Kidney (tissue), 14 donors: ENCODE measurements around the gene TMEM38B. TPM values are rescaled to one million over a fixed set of nuclear protein-coding genes. Genes with fewer than 3 reads are reported as not detected.

Source experiments
- DNase-seq, 5 donors: peaks; one replicate each; pipeline ENCODE4 v3.0.0-alpha.2; 2013 to 2020
- FAIRE-seq: peaks from 2 replicates; lab custom pipeline; 2012; peaks lifted over from hg19 to GRCh38; lab: Jason Lieb, UNC
- H3K27ac ChIP-seq, 2 donors: one replicate each; pipeline ENCODE4 v1.7.0; 2013; ENCODE audit warnings: low read depth in 2 of 2, low read length in 2 of 2, inconsistent platforms in 1 of 2
- H3K27me3 ChIP-seq: one replicate; pipeline ENCODE4 v1.7.1; 2013; ENCODE audit warnings: low read length, inconsistent platforms; ENCODE audit not compliant: control insufficient read depth, insufficient read depth
- H3K36me3 ChIP-seq, 3 donors: one replicate each; pipeline versions ENCODE4 v1.7.0 to v1.7.1; 2013; ENCODE audit warnings: low read length in 3 of 3, control low read depth in 1 of 3, inconsistent platforms in 1 of 3; ENCODE audit not compliant: insufficient read depth in 3 of 3, control insufficient read depth in 2 of 3
- H3K4me1 ChIP-seq, 3 donors: one replicate each; pipeline versions ENCODE4 v1.7.0 to v1.7.1; 2013; ENCODE audit warnings: low read length in 3 of 3, inconsistent platforms in 1 of 3, low read depth in 1 of 3; ENCODE audit not compliant: control insufficient read depth in 2 of 3, insufficient read depth in 2 of 3
- H3K4me3 ChIP-seq, 3 donors: one replicate each; pipeline versions ENCODE4 v1.7.0 to v1.8.1; 2013; ENCODE audit warnings: low read length in 3 of 3, control low read depth in 1 of 3, inconsistent platforms in 1 of 3
- H3K9ac ChIP-seq, 3 donors: one replicate each; pipeline versions ENCODE4 v1.7.0 to v1.7.1; 2013; ENCODE audit warnings: low read length in 3 of 3, control low read depth in 1 of 3, inconsistent platforms in 1 of 3
- H3K9me3 ChIP-seq, 3 donors: one replicate each; pipeline versions ENCODE4 v1.7.0 to v1.7.1; 2013; ENCODE audit warnings: low read length in 3 of 3, control low read depth in 1 of 3, inconsistent platforms in 1 of 3; ENCODE audit not compliant: control insufficient read depth in 2 of 3, insufficient read depth in 1 of 3
- CTCF ChIP-seq: IDR thresholded peaks from 3 replicates; pipeline ENCODE4 v1.5.1; 2012; ENCODE audit warnings: mild to moderate bottlenecking, moderate library complexity, borderline replicate concordance; ENCODE audit not compliant: insufficient read depth; ENCODE audit errors: extremely low read depth
- intact Hi-C: fragments of 100-400 bp; cut with DNase I; formaldehyde crosslinking; loops from one replicate; pipeline ENCODE4 v1.11.1; 2022
- polyA plus RNA-seq: library from polyadenylated mRNA; stranded (reverse); fragments of 350-450 nt; fragmentation: Illumina TruSeq; extraction: RNeasy Lipid Tissue Mini Kit (QIAGEN cat#74804); gene quantifications from one replicate; pipeline ENCODE4 v1.2.3, GENCODE V29; 2014; ENCODE audit warnings: low read depth, low replicate concordance; ENCODE audit not compliant: insufficient read depth
- total RNA-seq: library from RNA; stranded (reverse); fragmentation: NEBNext Ultra II Directional; extraction: Animal tissue kit (Norgen Biotek cat#: 25700); gene quantifications from one replicate; pipeline ENCODE4 v1.2.1, GENCODE V29; 2021
- donor health status: control.
- donor health status: control.
- donor health status: control.
- donor health status: control.
- donor health status: control.
- donor health status: DM: yes; HTN: yes; CAD: no.
- donor health status: Normal renal cell carcinoma (clear cell type).

The TMEM38B gene
- total and polyA plus RNA-seq, 2 donors from 2014 or later, result 12.5 to 23.2 TPM

- Histone ChIP-seq H3K9ac (no peak overlapping the region), H3K9me3 (no peaks in the 10 kb centered on the region), H3K4me1 (peaks cover 0 to 2% (median 0%) of the 10 kb centered on the region in 3 donors), H3K27ac (no peak overlapping the region), H3K27me3 (no peaks in the 10 kb centered on the region), H3K4me3 (no peak overlapping the region), H3K36me3 (no peaks in the 10 kb centered on the region)
- DNase-seq, result no peak
- no peak for TF ChIP-seq CTCF
- FAIRE-seq, result no peak
- intact Hi-C loops, result no loop called here
Observed at GRCh38 chr9:105708405-105708804, 14.1 kb downstream of the TMEM38B start.

GRCh38 chr9:105710638-105711037 is 16.3 kb downstream of the TMEM38B start:
- H3K4me1 ChIP-seq, result peaks cover 0 to 2% (median 0%) of the 10 kb centered on the region in 3 donors
- no peaks in the 10 kb centered on the region for H3K9me3 ChIP-seq
- DNase-seq (no peak), FAIRE-seq (no peak)
- H3K27me3 ChIP-seq, result no peaks in the 10 kb centered on the region
- intact Hi-C loops, result loop anchor here (10.0 kb wide), 1 partner anchor 96 kb away; no protein-coding TSS in a partner anchor
- no peak overlapping the region for H3K27ac ChIP-seq
- no peaks in the 10 kb centered on the region for H3K36me3 ChIP-seq
- no peak for TF ChIP-seq CTCF
- H3K9ac ChIP-seq, result no peak overlapping the region
- H3K4me3 ChIP-seq, result no peak overlapping the region

GRCh38 chr9:105711867-105712266 is 17.5 kb downstream of the TMEM38B start:
- no peak for TF ChIP-seq CTCF
- Histone ChIP-seq H3K4me3 (no peak overlapping the region), H3K4me1 (peaks cover 0 to 2% (median 0%) of the 10 kb centered on the region in 3 donors), H3K9me3 (no peaks in the 10 kb centered on the region), H3K36me3 (no peaks in the 10 kb centered on the region), H3K27ac (no peak overlapping the region), H3K27me3 (no peaks in the 10 kb centered on the region), H3K9ac (no peak overlapping the region)
- DNase-seq (no peak), FAIRE-seq (no peak)
- intact Hi-C loops, result loop anchor here (10.0 kb wide), 1 partner anchor 97 kb away; no protein-coding TSS in a partner anchor

GRCh38 chr9:105712297-105712696 is 18.0 kb downstream of the TMEM38B start:
- no peak for FAIRE-seq

More at GRCh38 chr9:105712297-105712696, 18.0 kb downstream of the TMEM38B start:
- intact Hi-C loops, result loop anchor here (10.0 kb wide), 1 partner anchor 97 kb away; no protein-coding TSS in a partner anchor
- no peak overlapping the region for H3K4me3 ChIP-seq
- H3K9me3 ChIP-seq, result no peaks in the 10 kb centered on the region
- H3K27me3 ChIP-seq, result no peaks in the 10 kb centered on the region
- peaks cover 0 to 2% (median 0%) of the 10 kb centered on the region in 3 donors for H3K4me1 ChIP-seq
- DNase-seq, result no peak
- H3K27ac ChIP-seq, result no peak overlapping the region
- H3K36me3 ChIP-seq, result no peaks in the 10 kb centered on the region
- no peak for TF ChIP-seq CTCF
- no peak overlapping the region for H3K9ac ChIP-seq
